Adipose tissue (tissue), 3 donors: Measurements from ENCODE around the gene OR9Q1. TPM values are rescaled to one million over a fixed set of nuclear protein-coding genes. Genes with fewer than 3 reads are reported as not detected.
"Not testable (repeated sequence)": the region's sequence is repeated elsewhere in the genome, so short reads cannot be mapped to it uniquely, and the experiment has no call there.

Source experiments
- H3K27ac ChIP-seq: one replicate; pipeline ENCODE4 v1.5.1; 2013; ENCODE audit warnings: low read depth, low read length
- WGBS, 3 donors: extraction: QIAGEN DNeasy Blood & Tissue Kit; methylation state at CpG; one replicate each; pipeline ENCODE4 v1.1.7; 2013; 5-methylcytosine and 5-hydroxymethylcytosine counted together
- polyA plus RNA-seq, 3 donors: library from polyadenylated mRNA; stranded (reverse); fragments of 200-250 nt; gene quantifications; one replicate each; pipeline ENCODE4 v1.2.3, GENCODE V29; 2013
- donor health status: healthy with polysubstance abuse.
- donor health status: Bipolar disorder and iron deficiency.
- donor health status: healthy.

Gene OR9Q1
- polyA plus RNA-seq, 3 donors = 0.11 TPM; not detected in 2

DNA sequence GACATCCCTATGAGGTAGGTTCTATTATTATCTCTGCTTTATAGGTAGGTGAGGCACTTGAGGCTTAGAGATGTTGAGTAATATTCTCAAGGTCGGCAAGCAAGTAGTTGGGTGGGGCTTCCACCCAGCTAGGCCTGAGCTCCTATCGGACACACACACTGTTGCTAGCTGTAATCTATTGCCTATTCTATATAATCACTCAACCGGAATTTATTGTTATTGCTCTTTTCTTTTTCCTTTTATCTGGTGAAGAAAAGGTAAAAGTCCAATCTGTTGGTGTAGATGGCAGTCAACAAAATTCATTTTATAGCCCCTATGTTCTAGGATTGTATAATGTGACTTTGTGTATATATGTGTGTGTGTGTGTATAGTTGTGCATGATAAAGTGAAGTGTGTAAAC lies 168.5 kb downstream of the OR9Q1 start:
- WGBS, 3 donors = 71 to 83% (median 77%) methylated on average over 3 of the region's 3 CpGs
- no peak overlapping the region for H3K27ac ChIP-seq

DNA sequence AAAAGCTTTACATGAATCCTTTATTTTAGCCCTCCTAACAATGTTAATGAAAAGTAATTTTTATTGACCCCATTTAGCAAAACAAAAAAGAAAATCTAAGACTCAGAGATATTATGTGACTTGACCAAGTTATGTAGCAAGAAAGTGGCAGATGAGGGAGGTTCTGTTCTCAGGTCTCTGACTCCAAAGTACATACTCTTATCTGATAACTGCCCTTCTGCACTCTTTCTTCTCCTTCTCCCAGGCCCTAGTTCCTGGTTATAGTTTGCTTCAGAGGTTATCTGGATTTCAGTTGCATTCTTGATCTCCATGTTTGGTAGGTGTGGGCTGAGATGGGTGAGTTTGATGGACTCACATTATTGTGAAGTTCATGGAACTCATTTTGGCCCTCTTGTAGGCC lies 169.7 kb downstream of the OR9Q1 start:
- H3K27ac ChIP-seq = no peak overlapping the region

DNA sequence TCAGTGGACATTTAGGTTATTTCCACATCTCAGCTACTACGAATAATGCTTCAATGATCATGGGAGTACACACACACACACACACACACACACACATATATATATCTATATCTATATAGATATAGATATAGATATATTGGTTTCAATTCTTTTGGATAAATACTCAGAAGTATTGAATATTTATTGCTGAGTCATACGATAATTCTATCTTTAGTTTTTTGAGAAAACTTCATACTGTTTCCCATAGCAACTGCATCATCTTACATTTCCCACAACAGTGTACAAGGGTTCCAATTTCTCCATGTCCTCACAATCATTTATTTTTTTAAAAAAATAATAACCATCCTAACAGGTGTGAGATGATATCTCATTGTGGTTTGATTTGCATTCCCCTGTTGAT lies 172.3 kb downstream of the OR9Q1 start:
- H3K27ac ChIP-seq = no peak overlapping the region
- WGBS, 3 donors = 85 to 93% (median 89%) methylated on average over 2 of the region's 2 CpGs

DNA sequence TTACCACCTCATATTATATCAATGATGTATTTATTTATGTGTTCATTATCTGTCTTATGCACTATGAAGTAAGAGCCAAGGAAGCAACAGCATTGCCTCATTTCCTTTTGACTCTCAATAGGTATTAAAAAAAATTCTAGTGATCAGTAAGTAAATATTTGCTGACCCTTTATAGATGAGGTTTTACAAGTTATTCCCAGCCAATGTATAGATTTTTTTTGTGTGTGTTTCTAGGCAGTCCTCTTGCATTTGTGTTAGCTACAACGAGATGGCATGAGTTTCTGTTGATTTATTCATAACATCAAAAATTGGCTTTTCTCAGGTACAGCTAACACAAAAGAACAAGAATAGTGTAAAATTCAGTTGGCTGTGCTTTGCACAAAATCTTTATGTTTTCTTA lies 175.6 kb downstream of the OR9Q1 start:
- WGBS, 3 donors = 28 to 70% (median 65%) methylated on average over 1 of the region's 1 CpG
- H3K27ac ChIP-seq = no peak overlapping the region

DNA sequence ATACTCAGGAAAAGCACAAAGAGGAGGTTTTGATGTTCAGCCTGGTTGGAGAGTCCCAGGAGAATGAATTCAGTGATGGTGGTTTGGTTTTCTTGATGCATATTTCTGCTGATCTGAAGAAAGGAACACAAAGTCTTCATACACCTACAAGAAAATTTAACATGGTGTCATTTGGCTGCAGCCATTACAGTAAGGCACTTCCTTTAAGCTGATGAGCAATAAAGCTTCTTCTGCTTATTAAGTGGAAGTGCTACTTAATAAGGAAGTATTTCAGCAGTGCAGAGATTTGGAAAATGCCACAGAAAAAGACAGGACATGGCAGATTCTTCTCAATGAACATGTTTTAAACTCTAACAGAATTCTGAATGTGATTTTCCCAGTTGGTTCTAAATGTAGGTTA lies 180.4 kb downstream of the OR9Q1 start, which contains the start of gene OR1S2:
TSS of gene OR1S2 (minus strand) at position 101 of the 400 bp plus-strand sequence. CDS start at position 101, 0 bp downstream.
- H3K27ac ChIP-seq = no peak within 1 kb of the TSS

DNA sequence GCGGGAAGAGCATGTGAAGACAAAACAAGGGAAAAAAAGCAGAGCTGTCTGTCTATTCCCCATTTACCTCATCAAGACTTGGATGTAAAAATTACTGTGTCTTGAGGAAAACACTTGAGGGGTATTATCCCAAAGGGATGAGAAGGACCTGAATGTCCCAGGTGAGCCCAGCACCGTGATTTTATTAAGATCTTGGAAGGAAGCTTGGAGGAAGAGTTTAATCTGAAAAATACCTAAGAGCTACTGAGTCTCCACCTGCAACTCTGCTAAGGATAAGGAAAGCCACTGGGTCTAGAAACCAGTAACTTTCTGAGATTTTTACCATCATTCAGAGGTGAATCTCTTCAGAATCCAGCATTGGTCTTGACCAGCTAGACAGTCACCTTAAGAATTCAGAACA lies 188.7 kb downstream of the OR9Q1 start, which contains the start of gene OR1S1:
TSS of gene OR1S1 (plus strand) at position 301 of the 400 bp plus-strand sequence.
- H3K27ac ChIP-seq = not testable (repeated sequence)
- WGBS, 3 donors = 83 to 86% (median 85%) methylated on average over 1 to 2 of the region's 2 CpGs

DNA sequence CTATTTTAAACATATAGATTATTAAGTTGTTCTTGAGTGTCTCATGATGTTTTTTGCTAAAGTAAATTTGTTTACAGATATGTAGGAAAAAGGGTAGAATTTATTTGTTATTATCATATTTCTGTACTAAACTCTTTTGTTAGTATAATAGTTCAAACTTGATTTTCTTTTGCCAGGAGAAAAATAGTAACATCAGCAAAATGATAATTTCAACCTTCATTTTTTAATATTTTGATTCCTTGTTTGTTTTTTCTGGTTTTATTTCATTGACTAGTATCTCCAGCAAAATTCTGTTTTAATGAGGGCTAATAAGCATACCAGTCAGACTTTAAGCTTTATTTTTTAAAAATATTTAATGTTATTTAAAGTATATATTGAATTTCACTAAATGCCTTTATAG lies 192.8 kb downstream of the OR9Q1 start:
- no peak overlapping the region for H3K27ac ChIP-seq

DNA sequence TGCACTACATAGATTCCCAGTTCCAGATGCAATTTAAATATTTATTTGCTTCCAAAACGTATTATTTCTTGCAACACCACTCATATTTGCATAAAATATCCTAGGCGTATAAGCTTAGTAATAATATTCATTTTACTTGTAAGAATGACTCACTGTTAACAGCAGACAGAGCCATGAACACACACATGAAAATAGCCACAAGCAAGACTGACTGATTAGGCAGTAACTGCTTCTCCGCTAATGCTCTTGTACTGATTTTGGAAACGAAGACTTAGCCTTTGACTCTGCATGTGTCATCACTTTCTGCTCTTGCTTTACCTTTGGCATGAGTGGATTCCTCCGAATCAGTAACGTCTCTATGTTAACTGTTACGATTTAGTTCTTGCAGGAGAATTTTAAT lies 199.0 kb downstream of the OR9Q1 start:
- H3K27ac ChIP-seq = no peak overlapping the region
- WGBS, 3 donors = 73 to 80% (median 74%) methylated on average over 7 of the region's 7 CpGs

DNA sequence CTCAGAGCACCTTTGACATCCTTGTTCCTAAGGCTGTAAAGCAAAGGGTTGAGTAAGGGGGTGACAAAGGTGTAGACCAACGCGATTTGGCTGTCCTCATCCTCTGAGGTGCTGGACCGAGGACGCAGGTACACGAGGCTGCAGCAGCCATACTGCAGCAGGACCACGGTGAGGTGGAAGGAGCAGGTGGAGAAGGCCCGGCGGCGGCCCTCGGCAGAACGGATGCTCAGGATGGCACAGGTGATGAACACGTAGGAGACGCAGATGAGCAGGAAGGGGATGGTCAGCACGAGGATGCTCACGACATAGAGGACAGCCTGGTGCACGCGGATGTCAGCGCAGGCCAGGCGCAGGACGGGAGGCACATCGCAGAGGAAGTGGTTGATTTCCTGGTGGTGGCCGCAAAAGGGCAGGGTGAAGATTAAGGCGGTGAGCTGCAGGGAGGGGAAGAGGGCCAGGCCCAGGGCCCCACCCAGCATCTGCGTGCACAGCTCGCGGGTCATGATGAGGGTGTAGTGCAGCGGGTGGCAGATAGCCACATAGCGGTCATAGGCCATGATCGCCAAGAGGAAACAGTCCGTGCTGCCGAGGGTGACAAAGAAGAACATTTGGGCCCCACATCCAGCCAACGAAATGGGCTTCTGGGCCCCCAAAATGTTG lies 204.4 kb downstream of the OR9Q1 start:
- H3K27ac ChIP-seq = no peak overlapping the region
- WGBS, 3 donors = 90 to 92% (median 91%) methylated on average over 32 of the region's 32 CpGs

Other genes with a start within 250 kb of the OR9Q1 start
- gene OR6Q1, start 7.1 kb downstream of the OR9Q1 start, polyA plus RNA-seq = not detected
- not detected for gene OR9I1, start 101.6 kb downstream of the OR9Q1 start, polyA plus RNA-seq
- not detected for gene OR9Q2, start 165.2 kb downstream of the OR9Q1 start, polyA plus RNA-seq
- gene OR1S2, start 180.3 kb downstream of the OR9Q1 start, polyA plus RNA-seq = not detected
- gene OR1S1, start 188.8 kb downstream of the OR9Q1 start, polyA plus RNA-seq = not detected
- under 1 TPM in 1 of 3 donors, not detected in 2; 0.06 TPM for gene OR10Q1, start 205.0 kb downstream of the OR9Q1 start, polyA plus RNA-seq
- gene OR10W1, start 244.4 kb downstream of the OR9Q1 start, polyA plus RNA-seq = not detected